Right renal pelvis (tissue), 4 donors: ENCODE data around the gene NF1. TPM values are rescaled to one million over a fixed set of nuclear protein-coding genes. Genes with fewer than 3 reads are reported as not detected.
"Not testable (repeated sequence)": the region's sequence is repeated elsewhere in the genome, so short reads cannot be mapped to it uniquely, and the experiment has no call there.

Source experiments
- DNase-seq, 4 donors: peaks; one replicate each; pipeline ENCODE4 v3.0.0-alpha.2; 2013; ENCODE audit warnings: low read depth in 4 of 4, low spot score in 3 of 4, missing footprints in 1 of 4
- polyA plus RNA-seq, 4 donors: library from polyadenylated mRNA; unstranded; fragments of 120-200 nt; gene quantifications; one replicate each; pipeline ENCODE4 v1.2.1, GENCODE V29; 2013; ENCODE audit not compliant: insufficient read length in 4 of 4

The NF1 gene
- polyA plus RNA-seq, 4 donors = 36.6 to 42.1 (median 39.1) TPM

GRCh38 chr17:31374503-31374902 is 279.7 kb downstream of the NF1 start:
- no peak for DNase-seq

GRCh38 chr17:31378638-31379037 is 283.9 kb downstream of the NF1 start:
- DNase-seq = no peak

DNA sequence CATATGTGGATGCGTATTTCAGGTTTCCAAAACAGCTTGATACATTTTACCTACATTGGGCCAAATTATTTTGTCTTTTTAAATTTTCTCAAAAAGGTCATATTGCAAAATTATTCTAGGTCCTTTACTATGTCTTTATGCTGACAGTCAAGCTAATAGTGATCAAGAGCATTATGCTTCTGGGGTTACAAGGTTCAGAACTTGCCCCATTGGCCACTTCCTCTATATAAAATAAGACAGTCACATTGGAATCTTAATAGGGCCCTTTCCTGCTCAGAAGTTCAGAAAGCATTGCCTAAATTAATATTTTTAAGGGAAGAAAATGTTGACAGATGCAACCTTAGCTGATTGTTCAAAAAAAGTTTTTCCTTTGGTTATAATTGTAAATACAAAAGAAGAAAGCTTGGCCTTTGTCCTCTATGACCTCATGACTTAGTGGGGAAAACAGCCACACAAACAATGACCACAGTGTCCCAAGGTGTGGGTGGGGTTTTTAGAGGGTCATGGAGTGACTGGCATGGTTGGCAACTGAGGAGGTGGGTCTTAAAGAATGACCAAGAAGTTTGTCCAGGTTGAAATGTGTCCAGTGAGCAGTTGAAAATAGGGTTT is 284.9 kb downstream of the NF1 start:
- DNase-seq = no peak

DNA sequence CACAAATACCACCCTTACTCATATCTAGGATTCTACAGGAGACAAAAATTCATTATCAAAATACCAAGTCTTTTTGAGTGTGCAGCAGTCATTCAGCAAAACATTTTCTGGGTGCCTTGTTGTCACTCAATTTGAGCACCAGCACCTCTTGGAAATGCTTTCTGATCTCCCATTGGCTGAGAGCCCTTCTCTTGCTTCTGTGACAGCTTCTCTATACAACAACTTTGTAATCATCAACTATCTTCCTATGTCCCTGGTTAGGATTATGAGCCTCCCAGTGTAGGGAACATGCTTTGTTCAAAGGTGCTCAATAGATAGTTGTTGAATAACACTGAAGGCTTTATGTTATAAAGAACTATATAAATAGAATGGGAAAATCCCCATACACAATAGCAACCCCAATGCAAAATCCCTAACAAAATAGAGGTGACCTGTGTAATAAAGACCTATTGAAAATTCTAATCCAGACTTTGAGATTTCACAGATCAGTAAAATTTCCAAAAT is 286.4 kb downstream of the NF1 start:
- DNase-seq = no peak

- DNase-seq = not testable (repeated sequence)
These were observed 288.0 kb downstream of the NF1 start for GRCh38 chr17:31382668-31383275.

- not testable (repeated sequence) for DNase-seq
These were observed 288.7 kb downstream of the NF1 start for GRCh38 chr17:31383488-31383887.

DNA sequence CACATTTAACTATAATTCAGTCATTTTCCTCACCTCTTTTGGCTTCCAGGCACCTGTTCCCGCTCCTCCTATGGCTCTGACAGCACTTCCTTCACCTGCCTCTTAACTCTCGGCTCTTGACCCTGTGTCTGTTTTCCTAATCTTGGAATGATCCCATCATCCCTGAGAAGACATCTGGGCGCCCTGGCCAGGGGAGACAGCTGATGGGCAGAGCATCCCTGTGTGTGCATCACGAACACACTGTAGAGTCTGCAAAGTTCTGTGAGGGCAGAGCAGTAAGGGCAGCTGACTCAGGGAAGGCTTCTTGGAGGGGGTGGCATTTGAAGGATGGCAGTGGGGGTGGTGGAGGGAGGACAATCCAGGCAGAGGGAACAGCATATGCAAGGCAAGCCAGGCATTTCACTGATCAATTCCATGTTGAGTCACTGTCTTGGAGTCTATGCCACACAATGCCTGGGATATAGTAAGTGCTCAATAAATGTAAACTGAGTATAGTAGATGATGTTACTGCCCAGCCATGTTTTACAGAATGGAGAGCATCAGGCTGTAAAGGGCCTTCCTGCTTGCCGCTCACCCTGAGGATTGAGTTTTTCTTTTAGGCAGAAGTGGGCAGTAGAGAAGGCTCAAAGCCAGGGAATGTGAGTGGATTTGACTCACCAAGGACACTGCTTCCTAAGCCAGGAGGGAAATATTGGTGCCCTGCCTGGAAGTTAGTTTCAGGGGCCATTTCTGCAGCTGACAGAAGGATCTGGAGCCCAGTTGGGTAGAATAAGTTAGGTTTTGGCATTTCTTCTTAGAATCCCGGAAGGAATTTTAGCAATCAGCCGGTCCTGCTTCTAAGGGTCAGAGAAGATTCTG is 290.9 kb downstream of the NF1 start:
- no peak for DNase-seq

DNA sequence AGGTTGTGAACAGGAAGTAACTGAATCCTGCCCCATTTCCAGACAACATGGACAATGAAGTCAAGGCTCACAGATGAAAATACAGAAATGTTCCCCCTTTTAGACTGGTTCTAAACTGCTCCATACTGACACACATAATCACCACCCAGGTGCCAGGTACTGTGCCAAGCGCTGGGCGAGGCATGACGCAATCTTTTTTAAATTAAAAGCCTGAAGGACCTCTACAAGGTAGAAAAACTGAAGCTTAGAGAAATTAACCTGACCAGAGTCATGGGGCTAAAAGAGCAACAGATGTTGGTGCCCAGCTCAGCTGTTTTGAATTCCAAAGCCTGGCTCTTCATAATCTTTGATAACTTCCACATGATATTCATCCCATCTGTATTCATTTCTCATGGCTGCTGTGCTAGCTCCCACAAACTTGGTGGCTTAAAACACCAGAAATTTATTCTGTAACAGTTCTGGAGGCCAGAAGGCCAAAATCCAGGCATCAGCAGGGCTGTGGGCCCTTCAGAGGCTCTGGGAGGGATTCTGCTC is 291.8 kb downstream of the NF1 start:
- no peak for DNase-seq

GRCh38 chr17:31387438-31387837 is 292.7 kb downstream of the NF1 start:
- DNase-seq = no peak

GRCh38 chr17:31388351-31388750 is 293.6 kb downstream of the NF1 start:
- no peak for DNase-seq

- DNase-seq = no peak
These were observed 294.2 kb downstream of the NF1 start for GRCh38 chr17:31388770-31389656.

GRCh38 chr17:31389657-31390381 is 295.0 kb downstream of the NF1 start:
- DNase-seq = no peak

- DNase-seq = no peak
These were observed 295.6 kb downstream of the NF1 start for GRCh38 chr17:31390426-31390747.

GRCh38 chr17:31390748-31391495 is 296.1 kb downstream of the NF1 start:
- no peak for DNase-seq

DNA sequence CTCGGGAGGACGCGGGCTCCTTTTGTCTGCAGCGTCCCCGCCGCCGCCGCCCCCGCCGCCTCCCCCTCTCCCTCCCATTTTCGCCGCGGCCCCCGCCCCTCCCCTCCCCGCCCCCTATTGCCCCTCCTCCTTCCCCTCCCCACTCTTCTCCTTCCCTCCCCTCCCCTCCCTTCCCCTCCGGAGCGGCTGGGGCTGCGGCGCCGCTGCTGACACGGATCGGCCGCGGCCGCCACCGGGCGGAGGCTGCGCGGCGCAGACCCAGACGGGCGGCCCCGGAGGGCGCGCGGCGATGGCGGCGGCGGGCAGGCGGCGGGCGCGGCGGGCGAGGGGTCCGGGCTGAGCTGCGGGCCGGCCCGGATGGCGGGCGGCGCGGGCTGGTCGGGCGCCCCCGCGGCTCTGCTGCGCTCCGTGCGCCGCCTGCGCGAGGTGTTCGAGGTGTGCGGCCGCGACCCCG is 296.7 kb downstream of the NF1 start, which contains the start of gene RAB11FIP4:
Gene RAB11FIP4, plus strand, starts transcription at position 180 of the 454 bp plus-strand sequence. Its CDS starts 178 bp downstream, at position 358.
- no peak for DNase-seq

DNA sequence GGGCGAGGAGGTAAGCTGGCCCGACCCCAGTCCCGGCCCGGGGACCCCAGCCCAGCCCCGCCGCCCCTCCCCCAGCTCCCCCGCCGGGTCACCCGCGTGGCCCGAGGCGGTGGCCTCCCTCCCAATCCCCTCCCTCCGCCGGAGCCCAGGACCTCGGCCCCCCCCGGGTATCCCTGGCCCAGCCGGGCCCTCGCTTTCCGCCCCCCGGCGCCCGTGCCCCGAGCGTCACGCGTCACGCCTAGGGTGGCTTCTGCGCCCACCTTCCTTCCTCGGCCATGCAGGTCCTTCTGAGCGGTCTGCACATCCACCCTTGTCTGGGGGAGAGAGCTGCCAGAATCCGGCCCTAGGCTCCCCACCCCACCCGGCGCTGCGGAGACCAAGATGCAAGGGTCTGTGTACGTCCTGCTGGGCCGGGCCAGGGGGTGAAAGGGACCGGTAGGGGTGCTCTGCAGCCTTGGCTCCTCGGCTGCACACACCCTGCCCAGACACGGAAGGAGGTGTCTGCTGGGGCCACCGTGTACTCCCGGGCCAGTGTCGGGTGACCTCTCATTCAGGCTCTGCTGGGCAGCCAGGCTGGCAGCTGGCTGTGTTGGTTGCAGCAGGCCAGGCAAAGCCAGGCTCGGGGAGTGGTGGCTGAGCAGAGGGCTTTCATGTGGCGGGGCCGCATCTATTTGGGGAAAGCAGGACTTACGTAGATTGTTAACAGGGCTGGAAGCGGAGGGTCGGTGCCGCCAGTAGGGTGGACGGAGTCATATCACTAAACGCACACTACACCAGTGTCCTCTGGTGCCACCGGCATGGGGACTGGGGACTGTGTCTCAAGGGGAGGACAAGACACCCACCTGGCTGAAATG is 297.5 kb downstream of the NF1 start:
- DNase-seq = no peak

- DNase-seq = no peak
These were observed 298.3 kb downstream of the NF1 start for GRCh38 chr17:31392856-31393748.
